GM12878 (cell line): ENCODE measurements around the gene NDUFS4. TPM values are rescaled to one million over a fixed set of nuclear protein-coding genes. Genes with fewer than 3 reads are reported as not detected.

Experiments used
- ATAC-seq: fragments of 200-7000 bp; cut with Tn5 transposase; 3 replicates; pipeline ENCODE4 v1.9.1; 2020; ENCODE audit warnings: mild to moderate bottlenecking, moderate library complexity
- BruUV-seq: library from RNA; stranded (reverse); fragments of 400-500 nt; replicated peaks from 2 replicates; lab custom pipeline; 2021; lab: Mats Ljungman, UMichigan
- CTCF ChIA-PET: fragments of 300-600 bp; sonication (Branson Sonifier 250); formaldehyde crosslinking; extraction: SDS; loops from one replicate; lab custom pipeline; 2021; ENCODE audit warnings: inconsistent platforms; lab: Yijun Ruan, JAX
- POLR2A ChIA-PET: fragments of 350-600 bp; formaldehyde crosslinking; extraction: SDS; loops from one replicate; lab custom pipeline; 2021; ENCODE audit warnings: inconsistent platforms; lab: Charles Lee
- RAD21 ChIA-PET: fragments of 300-600 bp; sonication (Branson Sonifier 250); formaldehyde crosslinking; loops from one replicate; lab custom pipeline; 2023; ENCODE audit warnings: antibody characterized with exemption; ENCODE audit not compliant: unreplicated experiment; lab: Charles Lee
- SMC1A ChIA-PET: fragments of 300-600 bp; sonication (Branson Sonifier 250); formaldehyde crosslinking; loops from one replicate; lab custom pipeline; 2023; ENCODE audit not compliant: unreplicated experiment, uncharacterized antibody; lab: Charles Lee
- DNase-seq: peaks from one replicate; pipeline ENCODE4 v3.0.0-alpha.2; 2011; ENCODE audit warnings: low read depth, low spot score
- FAIRE-seq: peaks from 3 replicates; lab custom pipeline; 2011; peaks lifted over from hg19 to GRCh38; lab: Jason Lieb, UNC
- H2AFZ ChIP-seq: 2 replicates; pipeline ENCODE4 v1.6.0; 2011; ENCODE audit warnings: low read depth, low read length, control low read depth; ENCODE audit not compliant: control insufficient read depth
- H3K27ac ChIP-seq: 2 replicates; pipeline ENCODE4 v1.5.1; 2011; ENCODE audit warnings: control low read depth; ENCODE audit not compliant: control insufficient read depth, insufficient read depth
- H3K27me3 ChIP-seq, 2 experiments: replicated peaks in 1 of 2; 2 replicates each; pipeline versions ENCODE4 v1.6.0 to v1.6.1; 2011; ENCODE audit warnings: low read length in 1 of 2; ENCODE audit not compliant: control insufficient read depth in 2 of 2, insufficient read depth in 2 of 2
- H3K36me3 ChIP-seq, 2 experiments: 2 replicates each; pipeline ENCODE4 v1.5.1; 2011; ENCODE audit warnings: low read length in 1 of 2; ENCODE audit not compliant: control insufficient read depth in 2 of 2, insufficient read depth in 2 of 2
- H3K4me1 ChIP-seq: 2 replicates; pipeline ENCODE4 v1.6.1; 2011; ENCODE audit warnings: mild to moderate bottlenecking, low read length, moderate library complexity, mixed read lengths; ENCODE audit not compliant: control insufficient read depth, insufficient read depth
- H3K4me2 ChIP-seq: 2 replicates; pipeline ENCODE4 v1.6.0; 2011; ENCODE audit warnings: control low read depth; ENCODE audit not compliant: control insufficient read depth, insufficient read depth
- H3K4me3 ChIP-seq: fragments of 200-600 bp; sonication (generic); 2 replicates; pipeline ENCODE4 v1.5.1; 2016
- H3K79me2 ChIP-seq: 2 replicates; pipeline ENCODE4 v1.6.0; 2011; ENCODE audit warnings: low read length; ENCODE audit not compliant: control insufficient read depth, insufficient read depth
- H3K9ac ChIP-seq: 2 replicates; pipeline ENCODE4 v1.8.0; 2011; ENCODE audit warnings: low read length, control low read depth, mixed read lengths; ENCODE audit not compliant: control insufficient read depth, insufficient read depth
- H3K9me3 ChIP-seq: replicated peaks from 3 replicates; pipeline ENCODE4 v1.5.1; 2011; ENCODE audit warnings: mild to moderate bottlenecking, low read length; ENCODE audit not compliant: control insufficient read depth, insufficient read depth
- H4K20me1 ChIP-seq: 2 replicates; pipeline ENCODE4 v1.6.0; 2011; ENCODE audit not compliant: control insufficient read depth, insufficient read depth
- EZH2 ChIP-seq: IDR thresholded peaks from 2 replicates; pipeline ENCODE4 v1.6.1; 2012; ENCODE audit warnings: low read depth, mild to moderate bottlenecking, control low read depth, inconsistent platforms, low read length, borderline replicate concordance; ENCODE audit not compliant: control insufficient read depth
- JUND ChIP-seq: IDR thresholded peaks from 2 replicates; pipeline ENCODE4 v1.6.1; 2012; ENCODE audit warnings: low read depth, mild to moderate bottlenecking, low read length, improper control_type of control experiment, moderate library complexity
- KLF5 ChIP-seq: fragments of 450-650 bp; IDR thresholded peaks from 2 replicates; pipeline ENCODE4 v1.6.1; 2014; ENCODE audit warnings: mild to moderate bottlenecking; ENCODE audit not compliant: partially characterized antibody
- LARP7 ChIP-seq: fragments of 450-650 bp; IDR thresholded peaks from 2 replicates; pipeline ENCODE4 v1.6.1; 2017; ENCODE audit warnings: mild to moderate bottlenecking
- NFYB ChIP-seq: IDR thresholded peaks from 2 replicates; pipeline ENCODE4 v1.6.1; 2011; ENCODE audit warnings: low read depth, mild to moderate bottlenecking, low read length, improper control_type of control experiment, moderate library complexity; ENCODE audit not compliant: insufficient read depth
- POLR2A ChIP-seq: IDR thresholded peaks from 2 replicates; pipeline ENCODE4 v1.6.1; 2011; ENCODE audit warnings: low read depth, mild to moderate bottlenecking, low read length
- POU2F2 ChIP-seq: IDR thresholded peaks from 3 replicates; pipeline ENCODE4 v1.6.1; 2011; ENCODE audit warnings: low read depth, mild to moderate bottlenecking, low read length, borderline replicate concordance
- RCOR1 ChIP-seq: conservative IDR thresholded peaks from 2 replicates; pipeline ENCODE4 v1.6.1; 2012; ENCODE audit warnings: low read depth, low read length, improper control_type of control experiment
- RELA ChIP-seq: fragments of 450-650 bp; IDR thresholded peaks from 2 replicates; pipeline ENCODE4 v1.8.0; 2014; ENCODE audit warnings: borderline replicate concordance; ENCODE audit not compliant: partially characterized antibody
- RELB ChIP-seq: fragments of 450-650 bp; IDR thresholded peaks from 2 replicates; pipeline ENCODE4 v1.6.1; 2017; ENCODE audit warnings: low read depth, mild to moderate bottlenecking, moderate library complexity
- STAT3 ChIP-seq: IDR thresholded peaks from 2 replicates; pipeline ENCODE4 v1.6.1; 2011; ENCODE audit warnings: low read depth, low read length, improper control_type of control experiment
- ZBTB11 ChIP-seq: fragments of 450-650 bp; formaldehyde crosslinking; IDR thresholded peaks from 2 replicates; pipeline ENCODE4 v1.5.0; 2022; ENCODE audit warnings: mild to moderate bottlenecking, missing genetic modification characterization
- in situ Hi-C: fragments of 300-500 bp; cut with MboI; formaldehyde crosslinking; loops from 9 replicates; pipeline ENCODE4 v1.14.3; 2018; ENCODE audit warnings: mixed read lengths
- intact Hi-C: fragments of 100-400 bp; cut with micrococcal nuclease; formaldehyde crosslinking; loops from one replicate; pipeline ENCODE4 v1.14.2; 2022; ENCODE audit not compliant: unreplicated experiment
- polyA plus RNA-seq, 11 experiments: library from polyadenylated mRNA; depleted of rRNA in 4 of 11; unstranded in 6 of 11; stranded (reverse) in 5 of 11; fragments of >200 nt; fragmentation: Nextera tagmentation in 4 of 11; fragmentation: Illumina TruSeq in 1 of 11; extraction: Ambion mirVana in 4 of 11; extraction: Trizol in 1 of 11; gene quantifications; 1 replicate in 1 of 11; 2 replicates in 10 of 11; pipeline versions ENCODE4 v1.2.1 to v1.2.3, GENCODE V29; 2011 to 2016; ENCODE audit warnings: inconsistent platforms in 2 of 11, missing spikeins in 2 of 11, low read depth in 1 of 11
- total RNA-seq, 4 experiments: library from RNA; depleted of rRNA in 3 of 4; stranded (reverse); fragments of >200 nt in 3 of 4; fragmentation: Illumina TruSeq in 1 of 4; extraction: Trizol in 1 of 4; gene quantifications; 2 replicates each; pipeline versions ENCODE4 v1.2.1 to v1.2.3, GENCODE V29; 2013 to 2021

The NDUFS4 gene
- total and polyA plus RNA-seq, 10 of the 15 experiments (the other 5 are each of a cell fraction or from before 2014, with no cell fraction given), result 69.9 to 366 (median 114) TPM

- TF ChIP-seq STAT3 (no peak), NFYB (no peak)
These were observed 52.6 kb downstream of the NDUFS4 start (continued) for GRCh38 chr5:53613061-53613460.

GRCh38 chr5:53613536-53613935 lies 53.1 kb downstream of the NDUFS4 start:
- no peak overlapping the region for H3K9ac ChIP-seq
- intact Hi-C loops, result no loop called here
- no peaks in the 10 kb centered on the region for H3K9me3 ChIP-seq
- in situ Hi-C loops, result no loop called here
- ChIA-PET POLR2A (no interaction called here), RAD21 (no interaction called here), SMC1A (no interaction called here), CTCF (interaction anchor here (0.6 kb wide), 1 partner anchor 41 kb away, joined by 4 read pairs; no protein-coding TSS in a partner anchor)
- H2AFZ ChIP-seq, result no peak overlapping the region
- no peaks in the 10 kb centered on the region for H3K4me1 ChIP-seq
- TF ChIP-seq KLF5 (no peak), LARP7 (no peak), ZBTB11 (CRISPR knock-in tag) (no peak), JUND (no peak), RELB (no peak), RELA (no peak), POU2F2 (no peak), RCOR1 (no peak), POLR2A (no peak), EZH2 (no peak)
- H4K20me1 ChIP-seq, result no peaks in the 10 kb centered on the region
- no peak overlapping the region for H3K27ac ChIP-seq
- H3K27me3 ChIP-seq, result no peaks in the 10 kb centered on the region
- no peaks in the 10 kb centered on the region for H3K79me2 ChIP-seq
- no peak overlapping the region for H3K4me2 ChIP-seq
- DNase-seq (no peak), FAIRE-seq (no peak), ATAC-seq (no peak)
- no peak overlapping the region for H3K4me3 ChIP-seq
- no TSS peak for BruUV-seq
- no peaks in the 10 kb centered on the region for H3K36me3 ChIP-seq
